Bronchial epithelial cell (primary cell): ENCODE results near the gene TRIM33. TPM values are rescaled to one million over a fixed set of nuclear protein-coding genes. Genes with fewer than 3 reads are reported as not detected.
"Not testable (repeated sequence)": the region's sequence is repeated elsewhere in the genome, so short reads cannot be mapped to it uniquely, and the experiment has no call there.

Experiments used
- DNase-seq: peaks from one replicate; pipeline ENCODE4 v3.0.0-alpha.2; 2010; ENCODE audit warnings: low read depth
- FAIRE-seq: peaks from 2 replicates; lab custom pipeline; 2011; peaks lifted over from hg19 to GRCh38; lab: Jason Lieb, UNC
- H3K27me3 ChIP-seq: 2 replicates; pipeline ENCODE4 v1.5.1; 2011; ENCODE audit warnings: low read length; ENCODE audit not compliant: control insufficient read depth, insufficient read depth
- H3K36me3 ChIP-seq: 2 replicates; pipeline ENCODE4 v1.5.1; 2011; ENCODE audit warnings: low read length; ENCODE audit not compliant: control insufficient read depth, insufficient read depth
- H3K4me3 ChIP-seq: 2 replicates; pipeline ENCODE4 v1.5.1; 2011; ENCODE audit warnings: mild to moderate bottlenecking, low read depth, low read length, control low read depth
- total RNA-seq: library from RNA; depleted of rRNA; stranded (reverse); fragments of >200 nt; gene quantifications from 2 replicates; pipeline ENCODE4 v1.2.1, GENCODE V29; 2014
- TF ChIP-seq, protein P1 (sequence below): IDR thresholded peaks from 2 replicates; pipeline ENCODE4 v1.5.1; 2011; ENCODE audit warnings: mild to moderate bottlenecking, moderate library complexity, low read length, control low read depth, inconsistent platforms; ENCODE audit not compliant: insufficient read depth, severe bottlenecking

Gene TRIM33
- total RNA-seq, 1 donor from 2014 or later = 16.3 TPM

GRCh38 chr1:114423455-114423854 lies 87.5 kb downstream of the TRIM33 start:
- no peaks in the 10 kb centered on the region for H3K27me3 ChIP-seq
- DNase-seq = no peak
- no peak for FAIRE-seq
- peaks cover 8% of the 10 kb centered on the region for H3K36me3 ChIP-seq
- TF ChIP-seq, protein P1, sequence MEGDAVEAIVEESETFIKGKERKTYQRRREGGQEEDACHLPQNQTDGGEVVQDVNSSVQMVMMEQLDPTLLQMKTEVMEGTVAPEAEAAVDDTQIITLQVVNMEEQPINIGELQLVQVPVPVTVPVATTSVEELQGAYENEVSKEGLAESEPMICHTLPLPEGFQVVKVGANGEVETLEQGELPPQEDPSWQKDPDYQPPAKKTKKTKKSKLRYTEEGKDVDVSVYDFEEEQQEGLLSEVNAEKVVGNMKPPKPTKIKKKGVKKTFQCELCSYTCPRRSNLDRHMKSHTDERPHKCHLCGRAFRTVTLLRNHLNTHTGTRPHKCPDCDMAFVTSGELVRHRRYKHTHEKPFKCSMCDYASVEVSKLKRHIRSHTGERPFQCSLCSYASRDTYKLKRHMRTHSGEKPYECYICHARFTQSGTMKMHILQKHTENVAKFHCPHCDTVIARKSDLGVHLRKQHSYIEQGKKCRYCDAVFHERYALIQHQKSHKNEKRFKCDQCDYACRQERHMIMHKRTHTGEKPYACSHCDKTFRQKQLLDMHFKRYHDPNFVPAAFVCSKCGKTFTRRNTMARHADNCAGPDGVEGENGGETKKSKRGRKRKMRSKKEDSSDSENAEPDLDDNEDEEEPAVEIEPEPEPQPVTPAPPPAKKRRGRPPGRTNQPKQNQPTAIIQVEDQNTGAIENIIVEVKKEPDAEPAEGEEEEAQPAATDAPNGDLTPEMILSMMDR = no peak
- no peak overlapping the region for H3K4me3 ChIP-seq

DNA sequence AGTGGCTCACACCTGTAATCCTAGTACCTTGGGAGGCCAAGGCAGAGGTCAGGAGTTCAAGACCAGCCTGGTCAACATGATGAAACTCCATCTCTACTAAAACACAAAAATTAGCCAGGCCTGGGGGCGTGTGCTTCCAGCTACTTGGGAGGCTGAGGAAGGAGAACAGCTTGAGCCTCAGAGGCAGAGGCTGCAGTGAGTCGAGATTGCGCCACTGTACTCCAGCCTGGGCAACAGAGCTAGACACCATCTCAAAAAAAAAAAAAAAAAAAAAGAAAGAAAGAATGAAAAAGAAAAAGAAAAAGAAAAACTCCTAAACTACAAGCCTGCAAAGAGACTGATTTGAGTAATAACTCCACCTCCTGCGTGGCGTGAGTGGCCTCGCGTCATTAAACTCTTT lies 92.1 kb downstream of the TRIM33 start:
- H3K36me3 ChIP-seq, H3K4me3 ChIP-seq, H3K27me3 ChIP-seq, DNase-seq, FAIRE-seq: not testable (repeated sequence)

- no peak for DNase-seq
- no peak for FAIRE-seq
- Histone ChIP-seq H3K27me3 (no peaks in the 10 kb centered on the region), H3K4me3 (no peak overlapping the region), H3K36me3 (peaks cover 4% of the 10 kb centered on the region)
- TF ChIP-seq, protein P1 = no peak
Measured at GRCh38 chr1:114397601-114398000, 113.4 kb downstream of the TRIM33 start.

GRCh38 chr1:114395863-114396262 lies 115.1 kb downstream of the TRIM33 start:
- FAIRE-seq (no peak), DNase-seq (no peak)
- peaks cover 4% of the 10 kb centered on the region for H3K36me3 ChIP-seq
- H3K27me3 ChIP-seq = no peaks in the 10 kb centered on the region
- H3K4me3 ChIP-seq = no peak overlapping the region
- TF ChIP-seq, protein P1 = no peak

- H3K27me3 ChIP-seq = no peaks in the 10 kb centered on the region
- FAIRE-seq (no peak), DNase-seq (no peak)
- TF ChIP-seq, protein P1 = no peak
- H3K4me3 ChIP-seq = no peak overlapping the region
- H3K36me3 ChIP-seq = no peaks in the 10 kb centered on the region
Measured at GRCh38 chr1:114390960-114391359, 120.0 kb downstream of the TRIM33 start.

DNA sequence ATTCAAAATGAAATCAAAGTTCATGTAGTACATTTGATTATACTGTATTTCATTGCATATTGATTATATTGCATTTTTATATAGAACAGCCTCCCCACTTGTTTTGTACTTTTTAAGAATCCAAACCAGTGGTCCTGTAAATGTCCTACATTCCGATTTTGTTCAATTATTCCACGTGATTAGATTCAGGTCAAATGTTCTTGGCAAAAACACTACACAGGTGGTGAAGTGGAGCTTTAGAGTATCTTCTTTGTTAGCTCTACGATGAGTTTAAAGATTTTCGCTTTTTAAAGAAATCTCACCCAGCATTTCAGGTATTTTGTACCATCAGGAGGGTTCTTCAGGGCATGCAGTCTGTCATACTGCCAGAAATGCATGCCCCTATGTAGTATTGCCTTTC lies 120.6 kb downstream of the TRIM33 start:
- TF ChIP-seq, protein P1 = no peak
- Histone ChIP-seq H3K36me3 (no peaks in the 10 kb centered on the region), H3K4me3 (no peak overlapping the region), H3K27me3 (no peaks in the 10 kb centered on the region)
- FAIRE-seq (no peak), DNase-seq (no peak)
